ENCODE measurements around the gene ENPP6. TPM values are rescaled to one million over a fixed set of nuclear protein-coding genes. Genes with fewer than 3 reads are reported as not detected.

Gene ENPP6
- total RNA-seq, 6 donors from 2014 or later = 0.30 to 0.37 (median 0.34) TPM; not detected in 3

- H3K27ac ChIP-seq = no peak overlapping the region
- H3K9me3 ChIP-seq = peaks cover 0 to 15% (median 10%) of the 10 kb centered on the region in 4 donors
- ATAC-seq (ENCODE audit: low FRiP score in 2 of 2) (no peak), DNase-seq (no peak)
- H3K36me3 ChIP-seq = no peaks in the 10 kb centered on the region
- no peak overlapping the region for H3K4me3 ChIP-seq
- H3K4me1 ChIP-seq = no peaks in the 10 kb centered on the region
- H3K27me3 ChIP-seq = no peaks in the 10 kb centered on the region
- TF ChIP-seq POLR2A (IDR thresholded peaks at IDR 0.05) = no peak
- no peak for TF ChIP-seq POLR2AphosphoS5 (IDR thresholded peaks at IDR 0.05)
- TF ChIP-seq CTCF (IDR thresholded peaks at IDR 0.05) = no peak
- 82 to 85% methylated on average over 1 of the region's 1 CpG for WGBS, 2 donors
These were observed 171.5 kb downstream of the ENPP6 start for GRCh38 chr4:184046148-184046547.

GRCh38 chr4:184041156-184041555 lies 176.5 kb downstream of the ENPP6 start:
- no peak overlapping the region for H3K27ac ChIP-seq
- no peak overlapping the region for H3K4me3 ChIP-seq
- H3K9me3 ChIP-seq = peaks cover 0 to 6% (median 4%) of the 10 kb centered on the region in 4 donors
- DNase-seq (no peak), ATAC-seq (ENCODE audit: low FRiP score in 2 of 2) (no peak)
- H3K36me3 ChIP-seq = no peaks in the 10 kb centered on the region
- TF ChIP-seq CTCF (IDR thresholded peaks at IDR 0.05) (no peak), EP300 (IDR thresholded peaks at IDR 0.05) (no peak), POLR2A (IDR thresholded peaks at IDR 0.05) (no peak), POLR2AphosphoS5 (IDR thresholded peaks at IDR 0.05) (no peak)
- H3K4me1 ChIP-seq = no peaks in the 10 kb centered on the region
- 77 to 84% methylated on average over 10 of the region's 10 CpGs for WGBS, 2 donors
- H3K27me3 ChIP-seq = no peaks in the 10 kb centered on the region

GRCh38 chr4:184039963-184040383 lies 177.7 kb downstream of the ENPP6 start:
- Histone ChIP-seq H3K36me3 (no peaks in the 10 kb centered on the region), H3K4me1 (no peaks in the 10 kb centered on the region), H3K27me3 (no peaks in the 10 kb centered on the region), H3K27ac (no peak overlapping the region), H3K9me3 (no peaks in the 10 kb centered on the region), H3K4me3 (peak overlapping the region in 1 of 4 donors; percentile 27)
- TF ChIP-seq EP300 (IDR thresholded peaks at IDR 0.05) (no peak), POLR2A (IDR thresholded peaks at IDR 0.05) (no peak), CTCF (IDR thresholded peaks at IDR 0.05) (no peak), POLR2AphosphoS5 (IDR thresholded peaks at IDR 0.05) (no peak)
- DNase-seq (peak in 1 of 2 donors; percentile 69), ATAC-seq (ENCODE audit: low FRiP score in 2 of 2) (peak; percentile 59 to 63)
- WGBS, 2 donors = 27 to 40% methylated on average over 7 to 22 of the region's 22 CpGs

Data from upper lobe of left lung (tissue), 6 donors.